Measurements from ENCODE around the gene SERPIND1.
"Not testable (repeated sequence)": the region's sequence is repeated elsewhere in the genome, so short reads cannot be mapped to it uniquely, and the experiment has no call there.

SERPIND1 gene

DNA sequence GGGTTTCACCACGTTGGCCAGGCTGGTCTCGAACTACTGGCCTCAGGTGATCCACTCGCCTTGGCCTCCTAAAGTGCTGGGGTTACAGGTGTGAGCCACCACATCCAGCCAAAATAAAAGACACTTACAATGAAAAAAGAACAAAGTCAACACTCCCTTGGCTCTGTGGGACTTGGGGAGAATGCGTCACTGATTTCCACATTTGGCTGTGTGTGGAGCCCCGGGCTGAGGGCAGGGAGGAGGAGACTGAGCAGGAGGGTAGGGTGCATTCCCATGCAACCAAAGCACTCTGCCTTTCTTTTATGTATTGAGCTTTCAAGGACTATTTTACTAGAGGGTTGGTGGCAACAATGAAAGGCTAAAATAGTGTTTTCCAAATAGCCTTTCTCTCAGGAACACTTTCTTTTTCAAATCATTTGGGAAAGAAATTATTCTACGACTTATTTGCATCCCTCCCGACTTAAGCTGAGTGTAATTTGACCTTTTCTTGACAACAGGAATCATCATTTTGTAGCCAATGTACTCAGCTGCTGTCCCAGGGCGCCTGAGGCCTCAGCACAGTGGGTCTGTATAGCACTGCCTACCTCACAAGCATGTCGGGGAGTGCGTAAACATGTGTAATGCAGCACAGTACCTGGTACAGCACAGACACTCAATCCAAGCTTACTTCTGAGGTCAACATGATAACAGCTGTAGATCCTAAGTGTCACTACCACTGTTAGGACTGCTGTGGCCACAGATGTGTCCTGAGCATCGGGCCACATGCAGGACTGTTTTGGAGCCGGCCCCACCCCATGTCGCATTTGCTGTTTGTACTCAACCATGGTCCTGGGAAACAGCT, 10.1 kb upstream of the SERPIND1 start:
- Histone ChIP-seq H3K27me3 (no peaks in the 10 kb centered on the region), H3K4me3 (no peak overlapping the region), H3K27ac (no peak overlapping the region), H3K4me1 (no peaks in the 10 kb centered on the region), H3K36me3 (peaks cover 61 to 81% (median 73%) of the 10 kb centered on the region in 3 donors), H3K9me3 (no peaks in the 10 kb centered on the region)
- TF ChIP-seq, protein P1, sequence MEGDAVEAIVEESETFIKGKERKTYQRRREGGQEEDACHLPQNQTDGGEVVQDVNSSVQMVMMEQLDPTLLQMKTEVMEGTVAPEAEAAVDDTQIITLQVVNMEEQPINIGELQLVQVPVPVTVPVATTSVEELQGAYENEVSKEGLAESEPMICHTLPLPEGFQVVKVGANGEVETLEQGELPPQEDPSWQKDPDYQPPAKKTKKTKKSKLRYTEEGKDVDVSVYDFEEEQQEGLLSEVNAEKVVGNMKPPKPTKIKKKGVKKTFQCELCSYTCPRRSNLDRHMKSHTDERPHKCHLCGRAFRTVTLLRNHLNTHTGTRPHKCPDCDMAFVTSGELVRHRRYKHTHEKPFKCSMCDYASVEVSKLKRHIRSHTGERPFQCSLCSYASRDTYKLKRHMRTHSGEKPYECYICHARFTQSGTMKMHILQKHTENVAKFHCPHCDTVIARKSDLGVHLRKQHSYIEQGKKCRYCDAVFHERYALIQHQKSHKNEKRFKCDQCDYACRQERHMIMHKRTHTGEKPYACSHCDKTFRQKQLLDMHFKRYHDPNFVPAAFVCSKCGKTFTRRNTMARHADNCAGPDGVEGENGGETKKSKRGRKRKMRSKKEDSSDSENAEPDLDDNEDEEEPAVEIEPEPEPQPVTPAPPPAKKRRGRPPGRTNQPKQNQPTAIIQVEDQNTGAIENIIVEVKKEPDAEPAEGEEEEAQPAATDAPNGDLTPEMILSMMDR (IDR thresholded peaks at IDR 0.05), result no peak
- DNase-seq, result no peak
- intact Hi-C loops (cut with DNase I; ENCODE audit: low total_unique reads), result no loop called here

DNA sequence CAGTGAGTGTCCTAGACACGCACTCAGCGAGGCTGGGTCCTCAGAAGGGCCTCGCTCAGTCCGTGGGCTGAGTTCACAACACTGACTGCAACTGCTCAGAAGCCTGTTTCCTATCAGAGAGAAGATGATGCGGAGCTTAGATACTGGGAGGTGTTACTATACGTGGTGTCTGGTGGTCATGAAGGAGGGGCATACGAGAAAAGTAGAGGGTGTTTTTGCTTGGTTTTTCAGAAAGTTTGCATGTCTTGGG, 9.5 kb upstream of the SERPIND1 start:
- H3K27me3 ChIP-seq, result no peaks in the 10 kb centered on the region
- H3K9me3 ChIP-seq, result no peaks in the 10 kb centered on the region
- intact Hi-C loops (cut with DNase I; ENCODE audit: low total_unique reads), result no loop called here

DNA sequence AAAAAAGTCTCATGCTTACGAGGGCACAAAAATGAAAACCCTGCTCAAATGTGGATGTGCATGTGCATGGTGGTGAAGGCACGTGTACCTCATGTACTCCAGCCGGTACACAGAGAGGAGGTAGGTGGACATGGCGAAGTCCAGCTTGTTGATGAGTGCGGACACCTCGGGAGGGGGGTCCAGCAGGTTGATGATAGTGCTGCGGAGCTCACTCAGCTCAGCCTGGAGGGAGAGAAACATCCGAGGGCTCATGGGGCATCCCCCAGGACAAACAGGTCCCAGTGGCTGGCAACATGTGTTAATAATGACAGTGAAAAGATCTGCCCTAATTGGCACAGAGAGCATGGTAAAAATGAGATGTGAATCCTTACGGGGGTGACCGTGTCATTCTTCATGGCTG, 9.2 kb upstream of the SERPIND1 start:
- peaks cover 53 to 81% (median 65%) of the 10 kb centered on the region in 3 donors for H3K36me3 ChIP-seq
- no peaks in the 10 kb centered on the region for H3K4me1 ChIP-seq
- TF ChIP-seq, protein P1 (IDR thresholded peaks at IDR 0.05), result no peak
- no peaks in the 10 kb centered on the region for H3K9me3 ChIP-seq
- H3K27me3 ChIP-seq, result no peaks in the 10 kb centered on the region
- no peak overlapping the region for H3K4me3 ChIP-seq
- intact Hi-C loops (cut with DNase I; ENCODE audit: low total_unique reads), result no loop called here
- H3K27ac ChIP-seq, result no peak overlapping the region
- DNase-seq, result no peak

More for the DNA sequence above, 9.5 kb upstream of the SERPIND1 start:
- Histone ChIP-seq H3K36me3 (peaks cover 56 to 81% (median 69%) of the 10 kb centered on the region in 3 donors), H3K27ac (no peak overlapping the region), H3K4me3 (no peak overlapping the region), H3K4me1 (no peaks in the 10 kb centered on the region)
- no peak for DNase-seq
- TF ChIP-seq, protein P1 (IDR thresholded peaks at IDR 0.05), result no peak

DNA sequence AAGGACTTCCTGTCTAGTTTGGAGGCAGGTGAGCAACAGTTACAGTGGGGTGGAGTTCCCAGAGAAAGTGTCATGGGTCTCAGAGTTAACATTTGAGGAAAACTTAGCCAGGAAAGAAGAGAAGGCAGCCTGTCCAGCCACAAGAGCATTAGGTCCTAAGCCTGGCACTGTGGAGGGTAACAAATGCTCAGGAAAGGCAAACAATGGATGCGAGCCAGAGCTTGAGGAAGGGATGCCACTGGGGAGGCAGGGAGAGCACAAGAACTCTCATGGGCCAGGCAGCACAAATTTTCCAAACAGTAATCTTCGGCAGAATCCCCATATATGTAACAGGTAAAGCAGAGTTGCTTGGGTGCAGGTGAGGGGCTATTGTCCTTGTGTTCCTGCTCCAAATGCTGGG, 8.0 kb upstream of the SERPIND1 start:
- intact Hi-C loops (cut with DNase I; ENCODE audit: low total_unique reads), result no loop called here
- H3K4me1 ChIP-seq, result no peaks in the 10 kb centered on the region
- no peak overlapping the region for H3K4me3 ChIP-seq
- no peaks in the 10 kb centered on the region for H3K9me3 ChIP-seq
- no peak for DNase-seq
- no peak overlapping the region for H3K27ac ChIP-seq
- H3K27me3 ChIP-seq, result no peaks in the 10 kb centered on the region
- TF ChIP-seq, protein P1 (IDR thresholded peaks at IDR 0.05), result no peak
- H3K36me3 ChIP-seq, result peaks cover 43 to 74% (median 56%) of the 10 kb centered on the region in 3 donors

DNA sequence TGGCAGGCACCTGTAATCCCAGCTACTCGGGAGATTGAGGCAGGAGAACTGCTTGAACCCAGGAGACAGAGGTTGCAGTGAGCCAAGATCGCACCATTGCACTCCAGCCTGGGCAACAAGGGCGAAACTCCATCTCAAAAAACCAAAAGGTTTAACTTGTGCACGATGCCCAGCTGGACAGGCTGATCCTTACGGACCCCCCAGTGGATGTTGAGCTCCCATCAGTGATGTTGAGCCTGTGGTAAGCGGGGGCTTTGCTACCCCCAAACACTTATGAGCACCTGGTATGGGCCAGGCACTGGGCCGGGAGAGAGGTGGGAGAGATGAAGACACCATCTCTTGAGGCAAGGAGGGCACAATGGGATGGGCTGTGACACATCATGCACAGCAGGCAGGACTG, 7.4 kb upstream of the SERPIND1 start:
- intact Hi-C loops (cut with DNase I; ENCODE audit: low total_unique reads), result no loop called here
- DNase-seq, result no peak
- Histone ChIP-seq H3K9me3 (no peaks in the 10 kb centered on the region), H3K27me3 (no peaks in the 10 kb centered on the region), H3K4me1 (no peaks in the 10 kb centered on the region), H3K36me3 (peaks cover 37 to 68% (median 50%) of the 10 kb centered on the region in 3 donors), H3K27ac (no peak overlapping the region), H3K4me3 (no peak overlapping the region)
- TF ChIP-seq, protein P1 (IDR thresholded peaks at IDR 0.05), result no peak

DNA sequence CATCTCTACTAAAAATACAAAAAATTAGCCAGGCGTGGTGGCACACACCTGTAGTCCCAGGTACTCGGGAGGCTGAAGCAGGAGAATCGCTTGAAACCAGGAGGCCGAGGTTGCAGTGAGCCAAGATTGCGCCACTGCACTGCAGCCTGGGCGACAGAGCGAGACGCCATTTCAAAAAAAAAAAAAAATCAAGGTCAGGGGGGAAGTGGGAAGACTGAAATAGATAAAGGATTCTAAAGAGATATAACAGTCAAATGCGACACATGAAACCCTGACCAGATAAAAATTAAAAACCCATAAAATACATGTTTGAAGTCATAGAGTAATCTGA, 4.5 kb upstream of the SERPIND1 start:
- H3K27me3 ChIP-seq; H3K9me3 ChIP-seq; H3K4me1 ChIP-seq; H3K27ac ChIP-seq; DNase-seq; H3K4me3 ChIP-seq; intact Hi-C loops (cut with DNase I; ENCODE audit: low total_unique reads): not testable (repeated sequence)
- H3K36me3 ChIP-seq, result peaks cover 14 to 51% (median 20%) of the 10 kb centered on the region in 3 donors

Measured in tibial artery (tissue), 4 donors.